ENCODE results near the gene SMAGP.

GRCh38 chr12:51269174-51270066 is 795 bp downstream of the SMAGP start:
- no peak for TF ChIP-seq POLR2A (IDR thresholded peaks at IDR 0.05)
- TF ChIP-seq CTCF (IDR thresholded peaks at IDR 0.05) = peak in 3 of 5 experiments; percentile 28 to 58 (median 34)

Data from tibial nerve (tissue), 3 donors.